Measurements from ENCODE around the gene FAM184B. TPM values are rescaled to one million over a fixed set of nuclear protein-coding genes. Genes with fewer than 3 reads are reported as not detected.

Gene FAM184B
- 0.15 TPM for polyA plus RNA-seq (2013, experiment 1 of 2)
- polyA plus RNA-seq (2013, experiment 2 of 2): 0.19 TPM

DNA sequence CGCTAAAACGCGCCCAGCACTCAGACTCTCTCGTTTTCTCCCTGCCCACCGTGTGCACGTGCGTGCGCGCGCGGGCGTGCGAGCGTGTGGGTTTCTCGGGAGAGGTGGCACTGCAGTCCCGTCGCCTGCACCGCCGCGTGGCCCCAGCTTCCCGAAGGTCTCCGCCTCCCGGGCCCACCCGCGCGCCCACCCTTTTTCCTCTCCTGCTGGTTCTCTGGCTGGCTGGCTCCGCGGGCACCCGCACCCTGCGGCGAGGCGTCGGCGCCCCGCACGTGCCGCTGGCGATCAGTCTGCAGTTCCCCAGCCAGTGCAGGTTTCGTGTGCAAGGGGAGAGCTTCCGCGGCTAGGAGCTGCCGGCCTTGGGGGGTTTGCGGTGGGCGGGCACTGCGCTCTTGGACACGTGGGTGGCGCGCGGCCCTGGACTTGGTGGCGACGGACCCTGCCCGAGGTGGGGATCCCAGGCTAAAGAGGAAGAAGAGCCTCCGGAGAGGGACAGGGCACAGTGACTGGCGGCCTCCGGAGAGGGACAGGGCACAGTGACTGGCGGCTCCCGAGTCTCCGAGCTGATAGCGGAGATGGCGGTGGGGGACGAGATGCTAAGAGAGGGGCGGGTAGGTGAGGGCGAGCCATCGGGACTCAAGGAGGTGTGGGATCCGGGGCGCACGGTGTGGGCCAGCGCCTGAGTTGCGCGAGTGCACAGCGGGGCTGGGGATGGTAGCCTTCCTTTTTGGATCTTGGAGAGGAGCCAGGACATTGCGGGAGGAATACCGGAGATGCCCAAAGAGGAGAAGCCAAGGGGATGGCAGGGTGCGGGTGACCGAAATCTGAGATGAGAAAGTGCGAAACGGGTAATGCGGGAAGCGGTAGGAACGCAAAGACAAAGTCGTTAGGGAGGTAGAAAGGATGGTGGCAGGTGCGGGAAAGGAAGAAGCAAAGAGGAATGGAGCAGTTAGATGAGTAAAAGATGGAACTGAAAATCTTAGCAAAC lies at the start of gene FAM184B:
Gene FAM184B (minus strand): TSS at position 322 of the 988 bp plus-strand sequence. CDS start 322 bp downstream, outside the sequence.
- 2% methylated on average over 82 of the region's 82 CpGs for WGBS
- Histone ChIP-seq H3K27ac (ENCODE audit: low read depth, low read length) (no peak within 1 kb of the TSS), H3K9ac (ENCODE audit: low read depth, low read length) (peak within 1 kb of the TSS; percentile 37), H3K4me3 (ENCODE audit: low read length) (peak within 1 kb of the TSS; percentile 54), H3K4me1 (ENCODE audit: insufficient read depth, low read length) (peaks cover 6% of the 10 kb centered on the region; the same call in 1 of the 2 replicates), H3K36me3 (ENCODE audit: insufficient read depth, low read length) (no peaks in the 10 kb centered on the region), H3K27me3 (ENCODE audit: insufficient read depth, low read length) (peaks cover 60% of the 10 kb centered on the region), H3K9me3 (ENCODE audit: insufficient read depth, low read depth, low read length) (no peaks in the 10 kb centered on the region)

DNA sequence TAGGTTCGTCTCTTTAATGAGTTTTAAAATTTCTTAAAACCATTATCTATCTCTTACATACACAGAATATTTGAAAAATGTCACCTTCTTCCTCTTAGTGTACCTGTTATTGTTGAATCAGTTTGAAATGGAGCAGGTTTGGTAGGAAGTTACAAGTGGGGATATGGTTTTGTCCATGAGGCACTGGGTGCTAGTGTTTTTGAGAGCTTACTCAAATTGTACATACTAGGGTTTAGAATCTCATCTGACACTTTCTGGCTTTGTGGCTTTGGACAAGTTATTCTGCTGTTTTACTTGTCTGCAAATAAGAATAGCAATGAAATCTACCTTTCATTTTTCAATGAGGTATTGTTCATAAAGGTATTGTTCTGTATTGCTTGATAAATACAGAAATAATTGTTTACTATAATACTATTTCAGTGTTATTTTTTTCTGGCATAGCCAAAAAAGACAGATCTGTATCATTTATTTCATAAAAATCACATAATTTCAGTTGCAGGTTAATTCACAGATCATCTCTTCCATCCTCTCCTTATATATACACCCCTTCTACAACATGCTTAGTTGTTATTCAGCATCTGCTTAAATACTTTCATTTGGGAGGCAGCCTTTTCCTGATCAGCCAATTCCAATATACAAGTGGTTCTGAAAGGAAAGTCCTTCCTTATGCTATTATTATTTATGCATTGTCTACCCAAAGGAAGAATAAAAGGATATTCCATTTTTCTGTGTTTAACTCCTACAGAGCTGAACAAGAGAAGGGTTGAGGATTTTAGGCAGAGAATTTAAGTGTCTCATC lies 42.6 kb upstream of the FAM184B start:
- Histone ChIP-seq H3K27me3 (ENCODE audit: insufficient read depth, low read length) (no peaks in the 10 kb centered on the region), H3K9ac (ENCODE audit: low read depth, low read length) (no peak overlapping the region), H3K9me3 (ENCODE audit: insufficient read depth, low read depth, low read length) (no peaks in the 10 kb centered on the region), H3K4me3 (ENCODE audit: low read length) (no peak overlapping the region), H3K4me1 (ENCODE audit: insufficient read depth, low read length) (peaks cover 19% of the 10 kb centered on the region), H3K27ac (ENCODE audit: low read depth, low read length) (no peak overlapping the region), H3K36me3 (ENCODE audit: insufficient read depth, low read length) (peaks cover 86% of the 10 kb centered on the region)
- WGBS: no CpG with 5 or more reads among the region's 1 CpG

DNA sequence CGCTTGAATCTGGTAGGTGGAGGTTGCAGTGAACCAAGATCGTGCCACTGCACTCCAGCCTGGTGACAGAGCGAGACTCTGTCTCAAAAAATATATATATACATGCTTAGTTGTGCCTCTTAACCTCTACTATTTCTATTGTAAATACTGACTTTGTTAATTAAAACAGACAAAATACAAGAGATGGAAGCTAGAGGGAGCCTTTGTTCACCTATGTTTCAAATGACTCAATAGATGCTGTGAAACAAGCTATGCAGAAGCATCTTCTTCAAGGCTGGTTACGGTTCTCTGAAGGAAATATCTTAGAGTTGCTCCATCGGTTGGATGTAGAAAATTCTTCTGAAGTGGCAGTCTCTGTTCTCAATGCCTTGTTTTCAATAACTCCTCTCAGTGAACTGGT lies 35.6 kb upstream of the FAM184B start:
- no peak overlapping the region for H3K9ac ChIP-seq (ENCODE audit: low read depth, low read length)
- H3K27me3 ChIP-seq (ENCODE audit: insufficient read depth, low read length): no peaks in the 10 kb centered on the region
- H3K4me3 ChIP-seq (ENCODE audit: low read length): no peak overlapping the region
- no peaks in the 10 kb centered on the region for H3K4me1 ChIP-seq (ENCODE audit: insufficient read depth, low read length)
- H3K9me3 ChIP-seq (ENCODE audit: insufficient read depth, low read depth, low read length): no peaks in the 10 kb centered on the region
- WGBS: 96% methylated on average over 5 of the region's 5 CpGs
- H3K36me3 ChIP-seq (ENCODE audit: insufficient read depth, low read length): peaks cover 79% of the 10 kb centered on the region
- no peak overlapping the region for H3K27ac ChIP-seq (ENCODE audit: low read depth, low read length)

DNA sequence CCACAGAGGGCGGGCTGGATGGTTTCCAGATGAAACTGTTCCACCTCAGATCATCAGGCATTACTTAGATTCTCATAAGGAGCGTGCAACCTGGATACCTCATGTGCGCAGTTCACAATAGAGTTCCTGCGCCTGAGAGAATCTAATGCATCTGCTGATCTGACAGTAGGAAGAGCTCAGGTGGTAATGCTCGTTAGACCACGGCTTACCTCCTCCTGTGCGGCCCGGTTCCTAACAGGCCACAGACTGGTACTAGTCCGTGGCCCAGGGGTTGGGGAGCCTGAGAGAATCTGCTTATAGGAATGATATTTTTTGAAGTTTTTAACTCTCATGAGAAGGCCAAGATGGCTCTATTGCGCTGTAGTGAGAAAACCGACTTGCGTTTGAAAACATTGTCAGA lies 34.7 kb upstream of the FAM184B start:
- H3K9ac ChIP-seq (ENCODE audit: low read depth, low read length): no peak overlapping the region
- peaks cover 78% of the 10 kb centered on the region for H3K36me3 ChIP-seq (ENCODE audit: insufficient read depth, low read length)
- H3K4me3 ChIP-seq (ENCODE audit: low read length): no peak overlapping the region
- no peaks in the 10 kb centered on the region for H3K9me3 ChIP-seq (ENCODE audit: insufficient read depth, low read depth, low read length)
- no peaks in the 10 kb centered on the region for H3K27me3 ChIP-seq (ENCODE audit: insufficient read depth, low read length)
- H3K4me1 ChIP-seq (ENCODE audit: insufficient read depth, low read length): no peaks in the 10 kb centered on the region
- whole genome bisulfite sequencing: 96% methylated on average over 12 of the region's 12 CpGs
- no peak overlapping the region for H3K27ac ChIP-seq (ENCODE audit: low read depth, low read length)

DNA sequence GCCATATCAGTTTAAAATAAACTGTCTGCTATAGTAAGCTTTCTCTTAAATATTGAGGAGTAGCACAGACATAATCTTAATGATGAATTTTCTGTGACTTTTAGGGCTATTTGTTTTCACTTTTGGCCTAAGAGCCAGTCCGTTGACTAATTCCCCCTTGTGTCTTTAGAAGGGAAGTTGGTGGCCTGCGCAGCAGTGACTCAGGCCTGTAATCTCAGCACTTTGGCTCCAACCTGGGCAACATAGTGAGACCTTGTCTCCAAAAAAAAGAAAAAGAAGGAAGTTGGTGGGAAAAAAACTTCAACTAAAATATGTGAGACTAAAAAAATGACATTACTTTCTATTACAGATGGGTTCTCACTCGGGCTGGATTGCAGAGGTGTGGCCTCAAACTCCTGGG lies 32.7 kb upstream of the FAM184B start:
- 97% methylated on average over 3 of the region's 3 CpGs for WGBS
- H3K4me1 ChIP-seq (ENCODE audit: insufficient read depth, low read length): no peaks in the 10 kb centered on the region
- H3K9me3 ChIP-seq (ENCODE audit: insufficient read depth, low read depth, low read length): no peaks in the 10 kb centered on the region
- H3K4me3 ChIP-seq (ENCODE audit: low read length): no peak overlapping the region
- H3K27ac ChIP-seq (ENCODE audit: low read depth, low read length): no peak overlapping the region
- no peaks in the 10 kb centered on the region for H3K27me3 ChIP-seq (ENCODE audit: insufficient read depth, low read length)
- no peak overlapping the region for H3K9ac ChIP-seq (ENCODE audit: low read depth, low read length)
- peaks cover 63% of the 10 kb centered on the region for H3K36me3 ChIP-seq (ENCODE audit: insufficient read depth, low read length)

DNA sequence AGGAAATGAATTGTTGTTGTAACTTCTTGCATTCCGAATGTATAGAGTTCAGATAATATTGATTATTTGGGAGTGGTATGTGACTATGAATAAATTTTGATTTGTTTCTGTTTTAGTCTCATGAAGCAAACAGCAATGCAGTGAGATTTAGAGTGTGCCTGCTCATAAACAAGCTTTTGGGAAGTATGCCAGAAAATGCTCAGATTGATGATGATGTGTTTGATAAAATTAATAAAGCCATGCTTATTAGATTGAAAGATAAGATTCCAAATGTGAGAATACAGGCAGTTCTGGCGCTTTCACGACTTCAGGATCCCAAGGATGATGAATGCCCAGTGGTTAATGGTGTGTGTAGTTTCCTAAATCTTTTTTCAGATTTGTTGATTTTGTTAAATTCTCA lies 31.4 kb upstream of the FAM184B start:
- Histone ChIP-seq H3K4me1 (ENCODE audit: insufficient read depth, low read length) (peaks cover 6% of the 10 kb centered on the region), H3K36me3 (ENCODE audit: insufficient read depth, low read length) (peaks cover 58% of the 10 kb centered on the region), H3K27me3 (ENCODE audit: insufficient read depth, low read length) (no peaks in the 10 kb centered on the region), H3K27ac (ENCODE audit: low read depth, low read length) (no peak overlapping the region), H3K9ac (ENCODE audit: low read depth, low read length) (peak overlapping the region; percentile 96; the same call in 1 of the 2 replicates), H3K4me3 (ENCODE audit: low read length) (peak overlapping the region; percentile 85), H3K9me3 (ENCODE audit: insufficient read depth, low read depth, low read length) (no peaks in the 10 kb centered on the region)
- WGBS: 86% methylated on average over 3 of the region's 3 CpGs

DNA sequence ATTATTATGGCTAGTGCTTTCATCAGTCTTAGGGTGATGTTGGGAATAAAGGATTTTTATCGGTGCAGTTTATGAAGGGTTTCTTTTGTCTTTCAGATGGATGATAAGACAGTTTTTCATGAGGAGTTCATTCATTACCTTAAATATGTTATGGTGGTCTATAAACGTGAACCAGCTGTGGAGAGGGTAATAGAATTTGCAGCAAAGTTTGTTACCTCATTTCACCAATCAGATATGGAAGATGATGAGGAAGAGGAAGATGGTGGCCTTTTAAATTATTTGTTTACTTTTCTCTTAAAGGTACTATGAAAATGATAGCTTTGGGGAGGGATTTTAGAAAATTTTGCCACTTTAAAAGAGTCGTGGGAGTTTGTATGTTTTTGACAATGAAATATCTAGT lies 30.7 kb upstream of the FAM184B start:
- H3K9me3 ChIP-seq (ENCODE audit: insufficient read depth, low read depth, low read length): no peaks in the 10 kb centered on the region
- peak overlapping the region; percentile 85 for H3K4me3 ChIP-seq (ENCODE audit: low read length)
- no peaks in the 10 kb centered on the region for H3K27me3 ChIP-seq (ENCODE audit: insufficient read depth, low read length)
- peaks cover 13% of the 10 kb centered on the region for H3K4me1 ChIP-seq (ENCODE audit: insufficient read depth, low read length)
- peak overlapping the region; percentile 96 for H3K9ac ChIP-seq (ENCODE audit: low read depth, low read length)
- H3K36me3 ChIP-seq (ENCODE audit: insufficient read depth, low read length): peaks cover 58% of the 10 kb centered on the region
- H3K27ac ChIP-seq (ENCODE audit: low read depth, low read length): no peak overlapping the region; the same call in 1 of the 2 replicates
- 25% methylated on average over 3 of the region's 3 CpGs for WGBS

DNA sequence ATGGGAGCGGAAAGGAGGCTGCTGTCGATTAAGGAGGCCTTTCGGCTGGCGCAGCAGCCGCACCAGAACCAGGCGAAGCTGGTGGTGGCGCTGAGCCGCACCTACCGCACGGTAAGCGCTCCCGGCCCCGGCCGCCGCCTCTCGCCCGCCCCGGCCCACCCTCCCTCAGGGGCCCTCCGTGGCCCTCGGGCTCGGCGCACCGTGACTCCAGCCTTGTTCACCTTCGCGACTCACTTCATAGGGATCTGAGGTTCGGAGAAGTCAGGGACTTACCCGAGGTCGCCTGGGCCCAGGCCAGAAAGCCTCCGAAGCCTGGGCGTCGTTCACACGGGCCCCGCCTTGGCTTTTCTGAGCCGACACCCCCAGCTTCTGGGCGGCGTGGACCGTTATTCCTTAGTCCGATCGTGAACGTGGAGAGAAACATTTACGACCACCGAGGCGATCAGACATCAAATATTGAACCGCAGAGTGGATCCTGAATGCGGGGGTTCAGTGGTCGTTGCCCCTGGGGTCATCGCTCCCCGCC lies 29.7 kb upstream of the FAM184B start:
- H3K36me3 ChIP-seq (ENCODE audit: insufficient read depth, low read length): peaks cover 57% of the 10 kb centered on the region
- peak overlapping the region; percentile 96 for H3K9ac ChIP-seq (ENCODE audit: low read depth, low read length)
- peaks cover 21% of the 10 kb centered on the region for H3K4me1 ChIP-seq (ENCODE audit: insufficient read depth, low read length)
- no peaks in the 10 kb centered on the region for H3K9me3 ChIP-seq (ENCODE audit: insufficient read depth, low read depth, low read length)
- peak overlapping the region; percentile 85 for H3K4me3 ChIP-seq (ENCODE audit: low read length)
- no peaks in the 10 kb centered on the region for H3K27me3 ChIP-seq (ENCODE audit: insufficient read depth, low read length)
- peak overlapping the region; percentile 82 for H3K27ac ChIP-seq (ENCODE audit: low read depth, low read length)
- WGBS: under 1% methylated on average over 48 of the region's 48 CpGs

DNA sequence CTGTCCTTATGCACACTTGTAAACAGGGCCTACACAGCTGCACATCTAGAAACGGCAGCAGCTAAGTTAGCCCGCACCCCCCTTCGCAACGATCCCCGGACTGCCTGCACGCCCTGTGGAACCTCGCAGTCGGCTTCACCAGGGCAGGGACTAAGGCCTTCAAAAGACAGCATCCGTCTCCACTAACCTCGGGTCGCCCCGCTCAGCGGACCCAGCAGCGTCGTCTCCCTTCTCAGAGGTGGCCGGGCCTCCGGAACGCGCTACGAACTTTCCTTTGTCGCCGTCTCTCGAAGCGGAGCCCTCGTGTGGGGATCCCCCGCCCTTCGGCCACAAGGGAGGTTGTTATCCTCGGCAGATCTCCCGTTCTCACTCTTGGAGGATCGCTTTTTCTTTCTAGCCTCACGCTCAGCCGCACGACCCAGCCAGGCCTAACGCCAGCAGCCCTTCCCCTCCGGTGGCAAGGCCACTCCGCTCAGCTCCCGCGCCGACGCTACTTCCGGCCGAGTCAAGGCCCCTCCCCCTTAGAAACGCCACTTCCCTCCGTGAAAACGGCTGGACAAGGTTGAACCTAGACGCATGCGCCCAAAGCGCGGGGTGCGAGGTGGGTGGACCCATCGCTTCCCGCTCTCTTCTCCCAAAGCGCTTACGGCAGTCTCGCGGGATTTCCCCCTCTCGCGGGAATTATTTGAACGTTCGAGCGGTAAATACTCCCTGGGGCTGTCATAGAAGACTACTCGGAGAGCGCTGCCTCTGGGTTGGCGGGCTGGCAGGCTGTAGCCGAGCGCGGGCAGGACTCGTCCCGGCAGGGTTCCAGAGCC lies 29.0 kb upstream of the FAM184B start, which contains the start of the genes DCAF16 and NCAPG:
Gene DCAF16 (minus strand): TSS at position 498 of the 818 bp plus-strand sequence. CDS start 6,616 bp downstream, outside the sequence.
Gene NCAPG (plus strand): TSS at position 720 of the 818 bp plus-strand sequence. CDS start 99 bp downstream, outside the sequence.
- Histone ChIP-seq H3K9me3 (ENCODE audit: insufficient read depth, low read depth, low read length) (no peaks in the 10 kb centered on the region), H3K36me3 (ENCODE audit: insufficient read depth, low read length) (peaks cover 57% of the 10 kb centered on the region), H3K4me3 (ENCODE audit: low read length) (peak within 1 kb of the TSS; percentile 85), H3K27ac (ENCODE audit: low read depth, low read length) (peak within 1 kb of the TSS; percentile 88), H3K4me1 (ENCODE audit: insufficient read depth, low read length) (peaks cover 21% of the 10 kb centered on the region), H3K27me3 (ENCODE audit: insufficient read depth, low read length) (no peaks in the 10 kb centered on the region), H3K9ac (ENCODE audit: low read depth, low read length) (peak within 1 kb of the TSS; percentile 96)
- under 1% methylated on average over 69 of the region's 69 CpGs for WGBS

DNA sequence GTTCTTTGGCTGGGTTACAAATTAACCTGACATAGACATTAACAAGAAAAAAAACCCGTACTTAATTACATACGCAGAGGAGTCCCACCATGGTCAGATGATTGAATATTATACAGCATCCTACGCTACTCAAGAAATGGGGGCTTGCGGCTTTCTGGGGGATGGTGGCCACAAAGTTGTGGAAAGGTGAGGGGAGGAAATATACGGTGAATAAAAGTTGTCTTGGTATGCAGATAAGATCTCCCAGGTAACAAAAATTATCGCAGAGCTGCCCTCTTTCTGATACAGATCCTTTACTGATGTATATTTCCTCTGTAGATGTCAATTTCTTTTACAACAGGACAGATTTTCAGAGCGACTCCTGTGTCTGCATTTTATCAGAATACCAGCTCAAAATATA lies 28.2 kb upstream of the FAM184B start:
- peak overlapping the region; percentile 85 for H3K4me3 ChIP-seq (ENCODE audit: low read length)
- no peaks in the 10 kb centered on the region for H3K27me3 ChIP-seq (ENCODE audit: insufficient read depth, low read length)
- H3K4me1 ChIP-seq (ENCODE audit: insufficient read depth, low read length): peaks cover 21% of the 10 kb centered on the region
- 4% methylated on average over 6 of the region's 7 CpGs for WGBS
- H3K9ac ChIP-seq (ENCODE audit: low read depth, low read length): peak overlapping the region; percentile 96
- H3K9me3 ChIP-seq (ENCODE audit: insufficient read depth, low read depth, low read length): no peaks in the 10 kb centered on the region
- H3K27ac ChIP-seq (ENCODE audit: low read depth, low read length): no peak overlapping the region; the same call in 1 of the 2 replicates
- H3K36me3 ChIP-seq (ENCODE audit: insufficient read depth, low read length): peaks cover 57% of the 10 kb centered on the region
